GM19395 (cell line): ENCODE measurements around the gene MYL6.
"Not testable (repeated sequence)": the region's sequence is repeated elsewhere in the genome, so short reads cannot be mapped to it uniquely, and the experiment has no call there.

Experiments used
- ATAC-seq: cut with Tn5 transposase; IDR thresholded peaks from one replicate; pipeline ENCODE4 v1.9.1; 2021; ENCODE audit warnings: mild to moderate bottlenecking, moderate library complexity; ENCODE audit not compliant: unreplicated experiment

MYL6 gene

DNA sequence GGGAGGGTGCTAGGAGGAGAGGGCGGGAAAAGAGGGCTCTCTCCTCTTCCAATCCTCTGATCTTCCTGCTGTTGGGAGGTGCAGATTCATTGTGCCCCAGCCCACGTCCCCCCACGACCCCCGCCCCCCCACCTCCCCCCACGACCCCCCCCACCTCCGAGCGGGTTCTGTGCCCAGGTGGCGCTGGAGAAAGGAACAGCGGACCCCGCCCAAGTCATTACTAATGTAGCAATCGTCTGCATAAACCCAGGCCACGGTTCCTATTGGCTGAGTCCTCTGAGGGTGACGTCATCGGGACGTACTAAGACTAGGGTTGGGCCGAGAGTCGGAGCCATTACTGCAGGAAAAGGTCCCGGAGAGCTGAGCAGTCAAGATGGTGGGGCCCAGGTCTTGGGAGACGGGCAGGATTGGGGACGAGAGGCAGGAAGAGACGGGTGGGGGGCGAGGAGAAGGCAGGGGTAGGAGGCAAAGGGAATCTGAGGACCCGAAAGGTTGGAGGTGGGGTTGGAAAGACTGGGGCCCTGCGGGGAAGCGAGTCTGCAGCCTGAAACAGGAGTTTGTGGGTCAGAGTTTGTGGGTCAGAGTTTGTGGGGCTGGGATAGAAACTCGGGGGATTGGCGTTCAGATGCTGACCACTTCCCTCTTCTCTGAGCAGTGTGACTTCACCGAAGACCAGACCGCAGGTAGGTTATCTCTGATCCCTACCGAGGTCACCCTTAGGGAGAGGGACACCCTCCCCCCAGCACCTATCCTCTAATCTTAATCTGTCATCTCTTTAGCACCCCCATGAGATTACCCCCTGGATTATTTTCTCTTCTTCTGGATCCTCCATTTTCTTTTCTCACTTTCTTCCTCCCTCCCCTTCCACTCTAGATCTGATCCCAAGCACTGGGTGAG lies at the start of gene MYL6:
TSS of gene MYL6 (plus strand) at position 331 of the 897 bp plus-strand sequence. CDS start at position 374, 43 bp downstream.
- peak; percentile 83 for ATAC-seq

DNA sequence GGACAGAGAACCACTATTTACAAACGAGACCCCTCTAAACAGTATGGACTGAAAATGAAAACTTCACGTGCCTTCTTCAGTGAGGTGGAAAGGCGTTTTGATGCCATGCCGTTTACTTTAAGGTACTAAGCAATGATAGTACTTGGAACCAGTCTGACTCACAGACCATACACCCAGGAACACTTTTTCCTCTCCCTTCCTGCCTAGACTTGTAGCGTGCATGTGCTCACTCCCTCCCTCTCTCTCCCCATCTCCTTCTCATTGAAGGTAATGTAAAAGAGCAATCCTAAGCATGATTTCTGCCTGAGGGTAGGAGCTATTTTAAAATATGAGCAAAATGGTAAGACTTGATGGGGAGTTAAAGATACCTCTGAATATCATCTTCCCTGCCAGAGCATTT lies 47.6 kb upstream of the MYL6 start:
- ATAC-seq, result no peak

DNA sequence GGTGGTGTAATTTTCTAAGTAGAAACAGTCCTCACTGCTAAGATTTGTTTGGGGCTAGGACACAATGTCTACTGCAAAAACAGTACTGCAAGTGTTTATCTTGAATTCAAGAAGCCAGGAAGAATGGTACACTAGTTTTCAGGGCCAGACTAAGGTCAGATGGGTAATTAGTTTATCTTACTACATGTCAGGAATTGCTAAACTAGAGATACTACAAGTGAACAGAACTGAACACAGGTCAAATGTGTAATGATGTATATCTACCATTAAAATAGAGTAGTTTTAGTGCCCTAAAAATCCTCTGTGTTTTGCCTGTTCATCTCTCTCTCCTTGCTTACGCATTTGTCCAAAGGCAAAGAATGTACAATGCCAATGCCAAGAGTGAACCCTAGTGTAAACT lies 44.1 kb upstream of the MYL6 start:
- ATAC-seq, result no peak

DNA sequence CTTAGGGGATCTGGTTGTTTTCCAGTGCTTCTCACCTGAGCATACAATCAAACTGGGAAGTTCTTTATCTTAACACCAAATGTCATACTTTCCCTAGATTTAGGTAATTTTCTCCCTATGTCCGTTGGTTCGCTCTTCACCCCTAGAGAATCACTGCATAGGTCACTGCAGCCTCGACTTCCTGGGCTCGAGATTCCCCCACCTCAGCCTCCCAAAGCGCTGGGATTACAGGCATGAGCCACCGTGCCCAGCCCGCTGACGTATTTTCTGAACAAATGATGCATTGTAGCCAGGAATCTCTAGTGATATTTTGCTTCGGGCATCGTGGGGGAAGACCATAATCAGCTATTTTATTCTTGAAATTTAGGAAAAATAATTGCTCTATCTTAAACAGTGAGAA lies 42.8 kb upstream of the MYL6 start:
- no peak for ATAC-seq

DNA sequence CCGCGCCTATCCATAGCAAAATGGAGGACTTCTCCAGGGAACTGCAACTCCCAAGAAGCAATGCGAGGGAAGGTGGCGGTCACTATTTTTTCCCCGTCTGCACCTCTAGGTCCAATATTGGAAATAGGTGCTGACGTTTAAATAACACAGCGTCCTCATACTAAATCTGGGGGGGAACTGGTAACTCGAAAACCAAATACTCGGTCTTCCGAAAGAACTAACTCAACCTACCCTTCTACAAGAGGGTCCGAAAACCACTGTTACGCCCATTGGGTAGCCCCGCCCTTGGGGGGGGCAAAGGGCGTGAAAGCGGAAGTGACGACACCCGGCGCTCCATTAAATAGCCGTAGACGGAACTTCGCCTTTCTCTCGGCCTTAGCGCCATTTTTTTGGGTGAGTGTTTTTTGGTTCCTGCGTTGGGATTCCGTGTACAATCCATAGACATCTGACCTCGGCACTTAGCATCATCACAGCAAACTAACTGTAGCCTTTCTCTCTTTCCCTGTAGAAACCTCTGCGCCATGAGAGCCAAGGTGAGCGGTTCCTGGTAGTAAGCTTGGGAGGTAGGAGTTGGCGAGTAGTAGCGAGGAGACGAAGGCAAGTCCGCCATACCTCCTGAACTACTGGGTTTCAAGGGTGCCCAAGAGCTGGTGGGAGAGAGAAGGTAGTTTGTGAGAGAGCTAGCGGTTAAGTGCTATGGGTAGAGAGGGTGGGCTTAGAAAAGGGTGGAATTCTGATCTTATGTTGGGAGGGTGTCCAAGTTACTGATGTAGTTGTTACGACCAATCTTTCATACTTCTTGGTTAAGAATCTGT lies 41.7 kb upstream of the MYL6 start, which contains the start of gene RPL41:
TSS of gene RPL41 (plus strand) at position 367 of the 815 bp plus-strand sequence.
- ATAC-seq, result peak; percentile 56

DNA sequence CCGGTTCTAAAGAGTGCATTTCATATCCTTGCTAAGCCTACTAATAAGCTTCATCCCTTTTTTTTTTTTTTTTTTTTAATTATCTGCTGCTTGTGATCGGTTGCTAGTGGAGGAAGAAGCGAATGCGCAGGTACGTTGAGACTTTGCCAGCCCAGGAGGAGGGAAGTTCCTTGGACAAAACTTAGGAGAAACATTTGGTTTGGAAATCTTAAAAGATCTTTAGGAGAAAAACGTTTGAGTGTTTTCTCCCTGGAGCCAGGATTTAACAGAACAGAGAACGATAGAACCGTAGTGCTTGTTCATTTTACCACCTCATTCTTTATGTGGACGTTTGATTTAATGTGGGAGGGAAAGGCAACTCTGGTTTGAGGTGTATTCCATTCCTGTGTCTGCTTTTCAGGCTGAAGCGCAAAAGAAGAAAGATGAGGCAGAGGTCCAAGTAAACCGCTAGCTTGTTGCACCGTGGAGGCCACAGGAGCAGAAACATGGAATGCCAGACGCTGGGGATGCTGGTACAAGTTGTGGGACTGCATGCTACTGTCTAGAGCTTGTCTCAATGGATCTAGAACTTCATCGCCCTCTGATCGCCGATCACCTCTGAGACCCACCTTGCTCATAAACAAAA lies 41.0 kb upstream of the MYL6 start:
- not testable (repeated sequence) for ATAC-seq

DNA sequence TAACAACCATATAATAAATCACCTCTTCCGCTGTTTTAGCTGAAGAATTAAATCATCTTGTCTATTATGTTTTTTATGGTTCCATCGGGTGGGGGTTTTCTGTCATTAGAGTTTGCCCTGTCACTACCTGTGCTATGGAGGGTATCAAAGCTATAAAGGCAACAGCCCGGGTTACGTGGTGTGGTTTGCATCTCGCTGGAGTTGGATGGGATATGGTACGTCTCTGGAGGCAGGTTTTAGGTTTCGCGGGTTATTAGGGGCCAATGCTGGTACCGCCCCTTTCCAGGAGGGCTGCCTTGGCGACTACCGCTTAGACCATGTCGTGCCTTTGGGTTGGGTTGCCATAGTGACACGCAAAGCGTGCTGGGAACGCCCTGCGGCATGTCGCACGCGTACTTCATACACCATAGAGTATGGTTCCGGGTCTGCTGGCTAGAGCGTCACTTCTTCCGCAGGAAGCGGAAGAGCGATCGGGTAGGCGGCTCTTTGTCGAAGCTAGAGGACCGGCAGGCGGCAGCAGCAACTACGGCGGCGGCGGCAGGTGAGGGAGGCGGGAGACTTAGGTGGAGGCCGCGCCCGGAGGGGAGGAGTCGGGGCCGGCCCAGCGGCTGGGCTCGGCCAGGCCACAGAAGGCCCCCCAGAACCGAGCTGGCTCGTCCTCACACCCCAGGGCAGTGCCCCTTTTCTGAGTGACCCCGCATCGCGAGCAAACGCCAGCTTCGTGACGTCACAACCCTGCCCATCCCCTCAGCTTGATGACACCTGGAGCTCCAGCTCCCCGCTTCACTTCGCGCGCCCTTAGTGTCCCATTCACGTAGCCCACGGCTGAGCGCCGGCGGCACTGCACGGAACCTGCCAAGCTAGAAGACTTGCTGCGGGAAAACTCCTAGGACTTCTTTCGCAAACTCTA lies 40.1 kb upstream of the MYL6 start, which contains the start of gene ZC3H10:
TSS of gene ZC3H10 (plus strand) at position 489 of the 910 bp plus-strand sequence. CDS start 2,297 bp downstream, outside the sequence.
- peak; percentile 87 for ATAC-seq

DNA sequence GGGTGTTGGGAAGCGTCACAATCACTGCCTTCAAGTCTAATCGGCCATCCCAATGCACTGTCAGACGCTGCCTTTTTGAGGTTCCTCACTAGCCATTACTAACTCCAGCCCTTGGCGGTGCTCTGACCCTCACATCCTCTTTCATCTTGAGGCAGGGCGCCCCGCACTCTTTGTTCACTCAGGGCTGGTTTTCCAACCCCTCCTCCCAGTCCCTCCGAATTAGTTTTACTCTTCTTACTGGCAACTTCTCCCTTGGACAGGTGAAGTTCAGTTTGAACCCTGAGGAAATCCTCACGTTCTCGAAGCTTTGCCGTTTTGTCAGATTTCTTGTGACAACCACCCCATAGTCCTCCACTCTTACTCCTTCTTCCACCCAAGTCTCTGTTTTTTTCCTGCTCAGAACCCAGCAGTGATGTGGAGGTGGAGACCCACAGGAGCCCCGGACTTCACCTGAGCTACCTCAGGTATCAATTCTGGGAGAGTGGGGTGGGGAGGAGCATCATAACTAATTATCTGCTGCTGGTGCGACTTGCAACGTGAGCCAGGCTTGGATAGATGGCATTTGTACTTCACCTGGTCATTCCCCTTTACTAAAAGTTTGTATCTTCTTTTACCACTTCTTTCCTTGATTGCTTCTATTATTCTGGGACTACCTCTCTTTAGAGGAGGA lies 39.3 kb upstream of the MYL6 start:
- no peak for ATAC-seq

DNA sequence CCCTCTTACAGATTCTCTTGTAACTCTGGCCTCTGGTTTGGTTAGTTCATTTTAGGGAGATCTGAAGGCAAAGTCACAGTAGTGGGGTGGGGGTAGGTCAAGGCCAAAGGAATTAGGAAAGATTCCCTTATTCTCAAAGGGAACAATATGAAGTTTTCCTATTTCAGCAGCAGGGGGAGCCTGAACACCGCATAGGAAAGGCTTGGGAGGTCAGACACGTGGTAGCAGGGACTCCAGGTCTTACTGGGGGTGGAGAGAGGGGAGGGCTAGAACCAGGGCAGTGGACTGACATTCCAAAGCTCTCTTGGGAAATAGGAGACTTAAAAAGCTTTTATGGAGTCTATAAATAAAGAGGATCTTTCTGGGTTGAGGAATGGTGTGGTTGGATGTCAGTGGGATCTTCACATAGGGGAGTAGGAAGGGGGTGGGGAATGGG lies 38.8 kb upstream of the MYL6 start:
- ATAC-seq, result no peak

DNA sequence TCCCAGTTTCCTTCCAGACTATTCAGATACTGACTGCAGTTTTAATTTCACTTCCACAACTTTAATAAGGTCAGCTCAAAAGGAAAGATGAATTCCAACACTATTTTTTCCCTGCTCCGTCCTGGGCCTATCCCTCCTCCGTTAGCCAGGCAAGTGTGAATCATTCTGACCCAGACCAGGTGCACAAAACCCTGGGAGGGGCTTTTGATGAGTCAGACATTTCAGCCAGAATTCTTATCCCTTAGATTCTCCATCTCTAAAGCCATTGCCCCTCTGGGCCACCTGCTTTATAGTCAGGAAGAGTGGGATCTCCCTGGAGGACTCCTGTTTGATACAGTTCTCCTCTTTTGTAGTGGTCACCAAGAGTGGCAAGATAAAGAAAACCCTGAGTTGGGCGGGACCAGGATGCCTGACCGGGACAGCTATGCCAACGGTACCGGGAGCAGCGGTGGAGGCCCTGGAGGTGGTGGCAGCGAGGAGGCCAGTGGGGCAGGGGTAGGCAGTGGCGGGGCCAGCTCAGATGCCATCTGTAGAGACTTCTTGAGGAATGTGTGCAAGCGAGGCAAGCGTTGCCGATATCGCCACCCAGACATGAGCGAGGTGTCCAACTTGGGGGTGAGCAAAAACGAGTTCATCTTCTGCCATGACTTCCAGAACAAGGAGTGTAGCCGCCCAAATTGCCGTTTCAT lies 37.9 kb upstream of the MYL6 start:
- ATAC-seq, result no peak

DNA sequence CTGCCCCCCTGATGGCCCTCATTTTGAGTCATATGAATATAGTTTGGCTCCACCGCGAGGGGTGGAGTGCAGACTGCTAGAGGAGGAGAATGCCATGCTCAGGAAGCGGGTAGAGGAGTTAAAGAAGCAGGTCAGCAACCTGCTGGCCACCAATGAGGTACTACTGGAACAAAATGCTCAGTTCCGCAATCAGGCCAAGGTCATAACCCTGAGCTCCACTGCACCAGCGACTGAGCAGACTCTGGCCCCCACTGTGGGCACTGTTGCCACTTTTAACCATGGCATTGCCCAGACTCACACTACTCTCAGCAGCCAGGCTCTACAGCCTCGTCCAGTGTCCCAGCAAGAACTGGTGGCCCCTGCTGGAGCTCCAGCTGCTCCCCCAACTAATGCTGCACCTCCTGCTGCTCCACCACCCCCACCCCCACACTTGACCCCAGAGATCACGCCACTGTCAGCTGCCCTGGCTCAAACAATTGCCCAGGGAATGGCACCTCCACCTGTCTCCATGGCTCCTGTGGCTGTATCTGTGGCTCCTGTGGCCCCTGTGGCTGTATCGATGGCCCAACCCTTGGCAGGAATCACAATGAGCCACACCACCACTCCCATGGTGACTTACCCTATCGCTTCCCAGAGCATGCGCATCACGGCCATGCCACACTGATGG lies 36.8 kb upstream of the MYL6 start:
- ATAC-seq, result no peak

DNA sequence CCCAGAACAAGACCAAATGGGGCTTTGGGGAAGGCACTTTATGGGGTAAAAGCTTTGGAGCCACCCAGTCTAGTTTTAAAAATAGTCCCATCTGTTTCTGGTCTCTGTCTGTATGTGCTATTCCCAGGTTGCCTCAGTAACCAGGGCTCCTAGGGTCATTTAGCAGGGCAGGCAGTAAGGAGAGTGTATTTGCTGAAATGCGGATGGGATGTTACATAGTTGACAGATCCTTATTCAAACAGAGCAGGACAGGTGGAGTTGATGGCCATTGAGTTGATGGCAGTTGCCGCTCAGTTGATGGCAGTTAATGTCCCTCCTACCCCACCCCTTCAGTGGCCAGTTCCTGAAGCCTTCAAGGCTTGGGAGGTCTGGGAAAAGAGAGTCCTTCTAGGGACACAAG lies 35.5 kb upstream of the MYL6 start:
- no peak for ATAC-seq

DNA sequence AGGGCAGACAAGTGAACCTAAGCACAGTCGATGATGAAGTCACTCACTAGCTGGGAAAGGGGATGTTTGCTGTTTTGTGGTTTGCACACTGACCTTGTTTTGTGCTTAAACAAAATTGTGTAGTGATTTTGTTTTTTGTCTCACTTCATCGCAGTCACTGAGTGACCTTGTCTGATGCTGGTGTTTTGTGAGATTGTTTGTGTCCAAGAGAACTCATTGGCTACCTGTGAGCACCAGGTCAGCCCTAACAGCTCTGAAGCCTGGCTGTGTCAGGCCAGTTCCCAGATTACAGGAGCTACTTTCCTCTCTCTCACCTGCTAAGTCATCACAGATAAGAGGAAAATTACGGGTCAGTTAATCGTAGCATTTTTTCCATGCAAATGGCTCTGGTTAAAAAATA lies 34.0 kb upstream of the MYL6 start:
- ATAC-seq, result no peak

DNA sequence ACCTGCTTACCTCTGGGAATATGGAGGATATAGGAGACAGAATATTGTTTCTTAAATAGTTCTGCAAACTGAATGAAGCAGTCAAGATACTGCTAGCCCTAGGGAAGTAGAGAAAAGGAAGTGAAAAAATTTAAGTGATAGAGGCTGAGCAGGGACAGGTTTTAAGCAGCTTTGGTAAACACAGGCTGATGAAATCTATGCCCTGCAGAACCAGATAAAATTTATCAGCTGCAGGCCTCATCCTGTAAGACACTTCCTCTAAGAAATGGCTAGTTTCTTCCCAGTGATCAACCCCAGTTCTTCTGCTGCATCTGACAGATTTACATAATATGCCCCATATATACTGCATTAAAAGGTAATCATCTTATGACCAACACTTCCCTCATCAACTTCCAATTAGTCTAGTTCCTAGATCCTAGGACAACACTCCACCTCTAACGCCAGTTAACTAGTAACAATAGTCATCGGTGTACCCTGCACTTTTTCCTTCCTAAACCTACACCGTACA lies 31.4 kb upstream of the MYL6 start:
- ATAC-seq, result no peak

DNA sequence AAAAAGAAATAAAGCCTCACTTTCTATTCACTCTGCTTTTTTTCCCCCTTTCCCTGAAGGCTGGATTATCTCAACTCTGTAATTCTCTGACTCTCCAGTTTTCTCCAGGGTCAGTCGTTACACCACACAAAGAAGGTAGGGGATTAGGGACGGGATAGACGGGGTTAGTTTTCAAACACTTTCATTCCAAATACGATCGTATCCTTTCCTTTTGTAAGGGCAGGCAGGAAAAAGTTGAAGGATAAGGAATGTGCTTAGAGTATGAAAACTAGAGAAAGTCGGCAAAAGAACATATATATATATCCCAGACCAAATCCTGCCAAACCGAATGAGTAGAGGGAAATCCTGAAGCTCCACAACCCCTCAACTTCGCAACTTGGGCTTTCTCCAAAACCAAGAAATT lies 30.7 kb upstream of the MYL6 start:
- no peak for ATAC-seq

DNA sequence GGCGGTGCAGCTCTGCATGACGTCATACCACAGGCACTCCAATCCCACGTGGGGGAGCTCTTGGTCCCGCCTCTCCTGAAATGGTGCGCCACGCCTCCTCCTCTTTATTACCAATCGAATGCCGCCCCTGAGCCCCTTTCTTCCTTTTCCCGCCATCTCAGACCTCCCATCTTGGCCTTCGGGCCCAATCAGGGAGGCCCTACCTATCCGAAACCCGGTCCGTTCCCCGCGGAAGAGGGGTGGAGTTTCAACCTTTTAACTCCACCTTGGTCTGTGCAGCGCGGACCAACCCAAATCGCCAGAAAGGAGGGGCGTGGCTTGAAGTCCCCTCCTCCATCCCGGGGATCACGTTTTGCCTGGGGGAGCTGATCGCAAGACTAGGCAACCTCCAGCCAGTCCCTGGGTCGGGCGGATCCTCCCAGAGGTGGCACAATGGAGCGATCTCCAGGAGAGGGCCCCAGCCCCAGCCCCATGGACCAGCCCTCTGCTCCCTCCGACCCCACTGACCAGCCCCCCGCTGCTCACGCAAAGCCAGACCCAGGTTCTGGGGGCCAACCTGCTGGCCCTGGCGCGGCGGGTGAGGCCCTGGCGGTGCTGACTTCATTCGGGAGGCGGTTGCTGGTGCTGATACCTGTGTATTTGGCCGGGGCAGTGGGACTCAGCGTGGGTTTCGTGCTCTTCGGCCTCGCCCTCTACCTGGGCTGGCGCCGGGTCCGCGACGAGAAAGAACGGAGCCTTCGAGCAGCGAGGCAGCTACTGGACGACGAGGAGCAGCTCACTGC lies 30.1 kb upstream of the MYL6 start, which contains the start of gene ESYT1:
TSS of gene ESYT1 (plus strand) at position 380 of the 782 bp plus-strand sequence. CDS start at position 433, 53 bp downstream.
- peak; percentile 91 for ATAC-seq

DNA sequence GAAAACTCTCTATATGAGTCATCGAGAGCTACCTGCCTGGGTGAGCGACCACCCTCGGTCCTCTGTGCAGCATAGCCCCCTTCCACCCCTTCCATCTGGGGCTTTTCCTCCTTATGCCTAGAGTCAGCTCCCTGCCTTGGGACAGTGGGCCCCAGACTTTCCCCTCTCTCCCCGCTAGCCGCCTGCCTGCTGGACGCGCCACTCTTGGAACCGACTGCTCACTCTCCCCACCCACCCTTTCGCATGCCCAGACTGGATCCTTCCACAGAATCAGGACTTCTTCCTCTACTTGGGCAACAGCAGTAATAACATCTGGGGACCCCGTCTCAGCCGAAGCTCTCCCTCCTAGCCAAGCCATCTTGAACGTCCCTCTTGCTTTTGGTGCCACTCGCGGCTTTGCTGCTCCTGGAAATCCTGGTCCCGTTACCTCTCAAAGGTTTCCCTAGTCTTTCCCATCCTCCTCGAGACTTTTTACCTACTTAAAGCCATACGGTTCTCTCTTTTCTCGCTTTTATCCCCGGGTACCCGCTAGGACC lies 29.4 kb upstream of the MYL6 start:
- ATAC-seq, result peak; percentile 3
